ENCODE measurements around the gene CEP43.

DNA sequence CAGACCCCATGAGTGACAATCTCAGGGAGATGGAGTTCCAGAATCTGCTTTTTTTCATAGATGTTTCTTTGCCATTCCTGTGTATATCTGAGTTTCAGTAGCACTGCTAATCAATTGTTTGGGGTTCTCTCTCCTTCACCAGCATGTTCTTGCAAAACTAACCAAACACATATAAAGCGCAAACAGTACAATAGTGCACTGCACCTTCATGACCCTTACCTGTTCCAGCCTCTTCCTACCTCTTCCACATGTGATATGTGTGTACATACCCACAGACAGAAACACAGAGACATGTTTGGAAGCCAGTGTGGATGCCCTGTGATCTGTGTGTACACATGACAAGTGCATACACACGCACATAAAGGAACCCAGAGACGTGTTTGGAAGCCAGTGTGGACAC is 1.8 kb upstream of the CEP43 start:
- TF ChIP-seq EZH2 (IDR thresholded peaks at IDR 0.05) (no peak), EZH2phosphoT487 (IDR thresholded peaks at IDR 0.05) (no peak)
- TF ChIP-seq, protein P1, sequence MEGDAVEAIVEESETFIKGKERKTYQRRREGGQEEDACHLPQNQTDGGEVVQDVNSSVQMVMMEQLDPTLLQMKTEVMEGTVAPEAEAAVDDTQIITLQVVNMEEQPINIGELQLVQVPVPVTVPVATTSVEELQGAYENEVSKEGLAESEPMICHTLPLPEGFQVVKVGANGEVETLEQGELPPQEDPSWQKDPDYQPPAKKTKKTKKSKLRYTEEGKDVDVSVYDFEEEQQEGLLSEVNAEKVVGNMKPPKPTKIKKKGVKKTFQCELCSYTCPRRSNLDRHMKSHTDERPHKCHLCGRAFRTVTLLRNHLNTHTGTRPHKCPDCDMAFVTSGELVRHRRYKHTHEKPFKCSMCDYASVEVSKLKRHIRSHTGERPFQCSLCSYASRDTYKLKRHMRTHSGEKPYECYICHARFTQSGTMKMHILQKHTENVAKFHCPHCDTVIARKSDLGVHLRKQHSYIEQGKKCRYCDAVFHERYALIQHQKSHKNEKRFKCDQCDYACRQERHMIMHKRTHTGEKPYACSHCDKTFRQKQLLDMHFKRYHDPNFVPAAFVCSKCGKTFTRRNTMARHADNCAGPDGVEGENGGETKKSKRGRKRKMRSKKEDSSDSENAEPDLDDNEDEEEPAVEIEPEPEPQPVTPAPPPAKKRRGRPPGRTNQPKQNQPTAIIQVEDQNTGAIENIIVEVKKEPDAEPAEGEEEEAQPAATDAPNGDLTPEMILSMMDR (IDR thresholded peaks at IDR 0.05) = no peak

Data from neural progenitor cell (in vitro differentiated cells).